NCI-H187 treated with DMSO at 0.1 percent for 48 hours (cell line): ENCODE measurements around the gene NPTX1.

Experiments
- DNase-seq: peaks from one replicate; lab custom pipeline; 2025; lab: John Stamatoyannopoulos, UW

NPTX1 gene

GRCh38 chr17:80458016-80458415, 18.4 kb downstream of the NPTX1 start:
- DNase-seq: no peak

GRCh38 chr17:80457236-80457856, 19.1 kb downstream of the NPTX1 start:
- no peak for DNase-seq

- DNase-seq: no peak
These were observed 19.8 kb downstream of the NPTX1 start for GRCh38 chr17:80456465-80457235.

- no peak for DNase-seq
These were observed 20.6 kb downstream of the NPTX1 start for GRCh38 chr17:80455784-80456183.

- no peak for DNase-seq
These were observed 21.1 kb downstream of the NPTX1 start for GRCh38 chr17:80455336-80455710.

GRCh38 chr17:80454557-80455335, 21.7 kb downstream of the NPTX1 start:
- peak; percentile 39 for DNase-seq

GRCh38 chr17:80453998-80454556, 22.3 kb downstream of the NPTX1 start:
- DNase-seq: no peak

GRCh38 chr17:80453126-80453997, 23.0 kb downstream of the NPTX1 start:
- DNase-seq: no peak

- no peak for DNase-seq
These were observed 24.1 kb downstream of the NPTX1 start for GRCh38 chr17:80452173-80452915.

- DNase-seq: no peak
These were observed 25.2 kb downstream of the NPTX1 start for GRCh38 chr17:80451104-80451775.

GRCh38 chr17:80449930-80450576, 26.4 kb downstream of the NPTX1 start:
- no peak for DNase-seq

GRCh38 chr17:80449194-80449929, 27.0 kb downstream of the NPTX1 start:
- DNase-seq: no peak

GRCh38 chr17:80447790-80448189, 28.6 kb downstream of the NPTX1 start:
- DNase-seq: no peak

- no peak for DNase-seq
These were observed 29.6 kb downstream of the NPTX1 start for GRCh38 chr17:80446645-80447405.

GRCh38 chr17:80445726-80446110, 30.7 kb downstream of the NPTX1 start:
- no peak for DNase-seq

- no peak for DNase-seq
These were observed 31.2 kb downstream of the NPTX1 start for GRCh38 chr17:80445007-80445725.

GRCh38 chr17:80444644-80444979, 31.8 kb downstream of the NPTX1 start:
- no peak for DNase-seq
